Naive thymus-derived CD8-positive, alpha-beta T cell (primary cell): ENCODE measurements around the gene IQSEC1. TPM values are rescaled to one million over a fixed set of nuclear protein-coding genes. Genes with fewer than 3 reads are reported as not detected.
A peak's percentile ranks its signal among the peaks of the same experiment; 100 is the strongest.

ENCODE experiments used
- ATAC-seq, 2 donors: fragments of 150-1000 bp; cut with Tn5 transposase in 1 of 2; sonication (Bioruptor Pico), chemical (Tn5 transposase) in 1 of 2; 1 replicate in 1 of 2; 2 replicates in 1 of 2; pipeline ENCODE4 v1.10.0; 2021; ENCODE audit warnings: mild to moderate bottlenecking in 2 of 2, moderate library complexity in 2 of 2
- POLR2A ChIA-PET: fragments of 350-600 bp; sonication (Branson Sonifier 250); formaldehyde crosslinking; loops from one replicate; lab custom pipeline; 2021; ENCODE audit warnings: antibody characterized with exemption; lab: Charles Lee
- DNase-seq, 10 donors: peaks; one replicate each; pipeline versions ENCODE4 v3.0.0 to v3.0.0-alpha.2; 2020 to 2022
- H3K27ac Mint-ChIP-seq, 10 donors: one replicate each; pipeline ENCODE4 v1.8.0; 2020 to 2022; ENCODE audit warnings: mild to moderate bottlenecking in 10 of 10, mixed read lengths in 10 of 10, moderate library complexity in 4 of 10, inconsistent platforms in 1 of 10
- H3K27me3 Mint-ChIP-seq, 5 donors: one replicate each; pipeline ENCODE4 v1.8.0; 2021 to 2022; ENCODE audit warnings: mixed read lengths in 5 of 5
- H3K36me3 Mint-ChIP-seq, 3 donors: one replicate each; pipeline ENCODE4 v1.8.0; 2020 to 2022; ENCODE audit warnings: mixed read lengths in 3 of 3, mild to moderate bottlenecking in 2 of 3, inconsistent platforms in 1 of 3
- H3K4me1 Mint-ChIP-seq, 4 donors: one replicate each; pipeline ENCODE4 v1.8.0; 2021 to 2022; ENCODE audit warnings: mixed read lengths in 4 of 4
- H3K4me3 Mint-ChIP-seq, 10 donors: one replicate each; pipeline ENCODE4 v1.8.0; 2020 to 2022; ENCODE audit warnings: mild to moderate bottlenecking in 10 of 10, mixed read lengths in 10 of 10, moderate library complexity in 6 of 10, inconsistent platforms in 1 of 10
- H3K9me3 Mint-ChIP-seq, 9 donors: one replicate each; pipeline ENCODE4 v1.8.0; 2020 to 2022; ENCODE audit warnings: mixed read lengths in 9 of 9, mild to moderate bottlenecking in 3 of 9, inconsistent platforms in 1 of 9, moderate library complexity in 1 of 9
- polyA plus RNA-seq, 3 donors: library from polyadenylated mRNA; unstranded; fragments of 300-500 nt; fragmentation: Illumina TruSeq; gene quantifications; one replicate each; pipeline ENCODE4 v1.2.3, GENCODE V29; 2021
- total RNA-seq, 8 experiments: library from RNA in 2 of 8; stranded (reverse) in 2 of 8; gene quantifications; one replicate each; pipeline ENCODE4 v1.2.3 and lab custom pipeline; 2021 to 2026

IQSEC1 gene
- total and polyA plus RNA-seq, 5 experiments from 2014 or later, result 13.7 to 47.7 (median 23.7) TPM

GRCh38 chr3:12938258-12938711 is 134.9 kb downstream of the IQSEC1 start:
- Mint-ChIP-seq H3K9me3 (no peaks in the 10 kb centered on the region), H3K36me3 (peaks cover 0 to 58% (median 4%) of the 10 kb centered on the region in 3 donors), H3K4me1 (peaks cover 0 to 9% (median 1%) of the 10 kb centered on the region in 4 donors), H3K27ac (no peak overlapping the region), H3K4me3 (no peak overlapping the region), H3K27me3 (no peaks in the 10 kb centered on the region)
- DNase-seq (no peak), ATAC-seq (no peak)
- POLR2A ChIA-PET, result no interaction called here

- POLR2A ChIA-PET, result no interaction called here
- no peak for DNase-seq
- H3K36me3 Mint-ChIP-seq, result peaks cover 0 to 54% (median 1%) of the 10 kb centered on the region in 3 donors
Measured at GRCh38 chr3:12935861-12936830, 137.1 kb downstream of the IQSEC1 start.

GRCh38 chr3:12935023-12935860 is 138.0 kb downstream of the IQSEC1 start:
- no peak for DNase-seq
- Mint-ChIP-seq H3K27me3 (no peaks in the 10 kb centered on the region), H3K36me3 (peaks cover 0 to 55% (median 1%) of the 10 kb centered on the region in 3 donors), H3K9me3 (no peaks in the 10 kb centered on the region), H3K4me1 (peaks cover 1 to 29% (median 5%) of the 10 kb centered on the region in 4 donors), H3K4me3 (no peak overlapping the region), H3K27ac (no peak overlapping the region)
- ATAC-seq, result no peak
- POLR2A ChIA-PET, result no interaction called here

More at GRCh38 chr3:12935861-12936830, 137.1 kb downstream of the IQSEC1 start:
- H3K9me3 Mint-ChIP-seq, result no peaks in the 10 kb centered on the region
- ATAC-seq, result no peak
- no peaks in the 10 kb centered on the region for H3K27me3 Mint-ChIP-seq
- peaks cover 1 to 21% (median 4%) of the 10 kb centered on the region in 4 donors for H3K4me1 Mint-ChIP-seq
- H3K4me3 Mint-ChIP-seq, result no peak overlapping the region
- H3K27ac Mint-ChIP-seq, result no peak overlapping the region

- Mint-ChIP-seq H3K36me3 (peaks cover 0 to 54% (median 1%) of the 10 kb centered on the region in 3 donors), H3K4me1 (peaks cover 8 to 36% (median 12%) of the 10 kb centered on the region in 4 donors), H3K27me3 (no peaks in the 10 kb centered on the region), H3K9me3 (no peaks in the 10 kb centered on the region), H3K27ac (peak overlapping the region in 1 of 10 donors; percentile 46), H3K4me3 (no peak overlapping the region)
- POLR2A ChIA-PET, result no interaction called here
- ATAC-seq (no peak), DNase-seq (no peak)
Measured at GRCh38 chr3:12934431-12934830, 138.8 kb downstream of the IQSEC1 start.

GRCh38 chr3:12933901-12934300 is 139.3 kb downstream of the IQSEC1 start:
- Mint-ChIP-seq H3K9me3 (no peaks in the 10 kb centered on the region), H3K36me3 (peaks cover 0 to 49% (median 1%) of the 10 kb centered on the region in 3 donors), H3K27me3 (no peaks in the 10 kb centered on the region), H3K4me3 (no peak overlapping the region), H3K27ac (peak overlapping the region in 1 of 10 donors; percentile 53), H3K4me1 (peaks cover 8 to 38% (median 13%) of the 10 kb centered on the region in 4 donors)
- POLR2A ChIA-PET, result no interaction called here
- no peak for DNase-seq
- no peak for ATAC-seq

- H3K36me3 Mint-ChIP-seq, result peaks cover 0 to 48% (median 1%) of the 10 kb centered on the region in 3 donors
- peaks cover 8 to 43% (median 13%) of the 10 kb centered on the region in 4 donors for H3K4me1 Mint-ChIP-seq
- DNase-seq, result no peak
- POLR2A ChIA-PET, result no interaction called here
- H3K27me3 Mint-ChIP-seq, result no peaks in the 10 kb centered on the region
- peak overlapping the region in 1 of 10 donors; percentile 44 for H3K27ac Mint-ChIP-seq
- H3K9me3 Mint-ChIP-seq, result no peaks in the 10 kb centered on the region
- no peak for ATAC-seq
- H3K4me3 Mint-ChIP-seq, result peak overlapping the region in 1 of 10 donors; percentile 13
Measured at GRCh38 chr3:12932754-12933153, 140.5 kb downstream of the IQSEC1 start.

GRCh38 chr3:12932347-12932746 is 140.9 kb downstream of the IQSEC1 start:
- POLR2A ChIA-PET, result no interaction called here
- no peaks in the 10 kb centered on the region for H3K27me3 Mint-ChIP-seq
- no peaks in the 10 kb centered on the region for H3K9me3 Mint-ChIP-seq
- peak overlapping the region in 1 of 10 donors; percentile 31 for H3K27ac Mint-ChIP-seq
- peak overlapping the region in 1 of 10 donors; percentile 13 for H3K4me3 Mint-ChIP-seq
- H3K36me3 Mint-ChIP-seq, result peaks cover 0 to 50% (median 1%) of the 10 kb centered on the region in 3 donors
- no peak for DNase-seq
- no peak for ATAC-seq
- H3K4me1 Mint-ChIP-seq, result peaks cover 8 to 43% (median 14%) of the 10 kb centered on the region in 4 donors

- ATAC-seq, result no peak
- Mint-ChIP-seq H3K27me3 (no peaks in the 10 kb centered on the region), H3K4me1 (peaks cover 8 to 47% (median 15%) of the 10 kb centered on the region in 4 donors), H3K36me3 (peaks cover 0 to 50% (median 1%) of the 10 kb centered on the region in 3 donors), H3K4me3 (no peak overlapping the region), H3K9me3 (no peaks in the 10 kb centered on the region), H3K27ac (no peak overlapping the region)
- no peak for DNase-seq
- POLR2A ChIA-PET, result no interaction called here
Measured at GRCh38 chr3:12931273-12931905, 141.8 kb downstream of the IQSEC1 start.

GRCh38 chr3:12929801-12930200 is 143.4 kb downstream of the IQSEC1 start:
- Mint-ChIP-seq H3K36me3 (peaks cover 0 to 52% (median 0%) of the 10 kb centered on the region in 3 donors), H3K27me3 (no peaks in the 10 kb centered on the region), H3K27ac (peak overlapping the region in 6 of 10 donors; percentile 5 to 55 (median 28)), H3K9me3 (no peaks in the 10 kb centered on the region), H3K4me1 (peaks cover 15 to 52% (median 16%) of the 10 kb centered on the region in 4 donors), H3K4me3 (no peak overlapping the region)
- DNase-seq (no peak), ATAC-seq (no peak)
- POLR2A ChIA-PET, result no interaction called here

GRCh38 chr3:12926660-12927059 is 146.6 kb downstream of the IQSEC1 start:
- H3K36me3 Mint-ChIP-seq, result peaks cover under 1 to 61% (median 3%) of the 10 kb centered on the region in 3 donors
- peak overlapping the region in 1 of 10 donors; percentile 82 for H3K27ac Mint-ChIP-seq
- POLR2A ChIA-PET, result no interaction called here
- H3K9me3 Mint-ChIP-seq, result no peaks in the 10 kb centered on the region
- H3K27me3 Mint-ChIP-seq, result no peaks in the 10 kb centered on the region
- ATAC-seq (no peak), DNase-seq (no peak)
- H3K4me1 Mint-ChIP-seq, result peaks cover 16 to 42% (median 20%) of the 10 kb centered on the region in 4 donors
- no peak overlapping the region for H3K4me3 Mint-ChIP-seq

- Mint-ChIP-seq H3K4me1 (peaks cover 18 to 41% (median 22%) of the 10 kb centered on the region in 4 donors), H3K36me3 (peaks cover 3 to 62% (median 4%) of the 10 kb centered on the region in 3 donors), H3K9me3 (no peaks in the 10 kb centered on the region), H3K27me3 (no peaks in the 10 kb centered on the region), H3K4me3 (no peak overlapping the region), H3K27ac (peak overlapping the region in 1 of 10 donors; percentile 53)
- DNase-seq (no peak), ATAC-seq (no peak)
- POLR2A ChIA-PET, result no interaction called here
Measured at GRCh38 chr3:12925648-12926047, 147.6 kb downstream of the IQSEC1 start.

- H3K27me3 Mint-ChIP-seq, result no peaks in the 10 kb centered on the region
- H3K4me3 Mint-ChIP-seq, result no peak overlapping the region
- ATAC-seq (peak in 1 of 2 donors; percentile 33), DNase-seq (no peak)
- POLR2A ChIA-PET, result no interaction called here
- peaks cover 12 to 34% (median 14%) of the 10 kb centered on the region in 4 donors for H3K4me1 Mint-ChIP-seq
- no peak overlapping the region for H3K27ac Mint-ChIP-seq
- no peaks in the 10 kb centered on the region for H3K9me3 Mint-ChIP-seq
- H3K36me3 Mint-ChIP-seq, result peaks cover 4 to 65% (median 7%) of the 10 kb centered on the region in 3 donors
Measured at GRCh38 chr3:12924437-12924836, 148.8 kb downstream of the IQSEC1 start.
